Activated T-cell treated with anti-CD3 and anti-CD28 coated beads, Interleukin-2, amount 50 U/mL, for 4 hours (primary cell): ENCODE data around the gene ANKRD61. TPM values are rescaled to one million over a fixed set of nuclear protein-coding genes. Genes with fewer than 3 reads are reported as not detected.
A peak's percentile ranks its signal among the peaks of the same experiment; 100 is the strongest.
"Not testable (repeated sequence)": the region's sequence is repeated elsewhere in the genome, so short reads cannot be mapped to it uniquely, and the experiment has no call there.

ENCODE experiments used
- ATAC-seq, 2 donors: fragments of 200-7000 bp; cut with Tn5 transposase; one replicate each; pipeline ENCODE4 v1.10.0; 2021
- DNase-seq: peaks from one replicate; pipeline ENCODE4 v3.0.0-alpha.2; 2020
- H3K27me3 Mint-ChIP-seq: one replicate; pipeline ENCODE4 v1.8.0; 2021; ENCODE audit warnings: low read depth, mixed read lengths
- H3K36me3 Mint-ChIP-seq: one replicate; pipeline ENCODE4 v1.8.0; 2022; ENCODE audit warnings: mixed read lengths; ENCODE audit not compliant: insufficient read depth
- H3K4me1 Mint-ChIP-seq: one replicate; pipeline ENCODE4 v1.8.0; 2021; ENCODE audit warnings: low read depth, mixed read lengths
- H3K4me3 Mint-ChIP-seq: one replicate; pipeline ENCODE4 v1.8.0; 2021; ENCODE audit warnings: mild to moderate bottlenecking, moderate library complexity, mixed read lengths
- H3K9me3 Mint-ChIP-seq: one replicate; pipeline ENCODE4 v1.8.0; 2021; ENCODE audit warnings: mixed read lengths
- total RNA-seq, 3 donors: library from RNA; stranded (reverse); gene quantifications; one replicate each; pipeline ENCODE4 v1.2.1, GENCODE V29; 2021

Gene ANKRD61
- total RNA-seq, 3 donors from 2014 or later, result 0.16 to 0.35 (median 0.32) TPM

DNA sequence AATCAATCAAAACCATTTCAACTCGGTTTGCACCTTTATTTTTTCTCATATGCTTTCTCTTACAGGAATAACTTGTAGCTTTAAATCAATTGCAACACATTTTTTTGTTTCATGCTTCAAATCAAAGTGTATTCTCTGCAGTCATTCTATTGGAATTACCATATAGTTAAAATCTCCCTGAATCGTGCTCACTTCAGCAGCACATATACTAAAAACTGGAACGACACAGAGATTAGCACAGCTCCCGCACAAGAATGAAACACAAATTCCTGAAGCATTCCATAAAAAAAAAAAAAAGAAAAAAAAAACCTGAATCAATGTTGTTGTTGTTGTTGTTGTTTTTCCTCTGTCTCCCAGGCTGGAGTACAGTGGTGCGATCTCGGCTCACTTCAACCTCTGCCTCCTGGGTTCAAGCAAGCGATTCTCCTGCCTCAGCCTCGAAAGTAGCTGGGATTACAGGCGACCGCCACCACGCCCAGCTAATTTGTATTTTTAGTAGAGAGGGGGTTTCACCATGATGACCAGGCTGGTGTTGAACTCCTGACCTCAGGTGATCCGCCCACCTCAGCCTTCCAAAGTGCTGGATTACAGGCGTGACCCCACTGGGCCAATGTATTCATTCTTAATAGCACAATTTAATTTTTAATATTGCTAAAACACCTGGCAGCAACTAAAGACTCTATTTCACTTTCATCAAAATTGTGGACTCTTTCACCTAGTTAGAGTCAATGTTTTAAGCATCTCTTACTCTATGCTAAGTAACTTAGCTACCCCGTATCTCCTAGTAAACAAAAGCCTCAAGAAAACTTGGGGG lies 26.3 kb downstream of the ANKRD61 start:
- H3K4me3 Mint-ChIP-seq, result peak overlapping the region; percentile 98
- H3K27me3 Mint-ChIP-seq, result no peaks in the 10 kb centered on the region
- peaks cover 25% of the 10 kb centered on the region for H3K4me1 Mint-ChIP-seq
- no peak for ATAC-seq
- no peak for DNase-seq
- H3K36me3 Mint-ChIP-seq, result peaks cover 4% of the 10 kb centered on the region
- H3K9me3 Mint-ChIP-seq, result no peaks in the 10 kb centered on the region

DNA sequence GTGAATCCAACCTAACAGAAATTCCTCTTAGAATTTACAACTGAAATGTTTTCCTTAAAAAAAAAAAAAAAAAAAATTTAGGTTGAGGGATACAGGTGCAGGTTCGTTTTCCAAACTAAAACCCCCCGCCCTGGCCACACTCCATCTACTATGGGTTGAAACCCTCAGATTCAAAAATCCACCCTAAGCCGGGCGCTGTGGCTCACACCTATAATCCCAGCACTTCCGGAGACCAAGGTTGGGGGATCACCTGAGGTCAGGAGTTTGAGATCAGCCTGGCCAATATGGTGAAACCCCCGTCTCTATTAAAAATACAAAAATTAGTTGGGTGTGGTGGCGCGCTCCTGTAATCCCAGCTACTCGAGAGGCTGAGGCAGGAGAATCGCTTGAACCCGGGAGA lies 28.8 kb downstream of the ANKRD61 start:
- Mint-ChIP-seq H3K4me1 (peaks cover 22% of the 10 kb centered on the region), H3K4me3 (peak overlapping the region; percentile 98)
- H3K9me3 Mint-ChIP-seq, H3K36me3 Mint-ChIP-seq, DNase-seq, H3K27me3 Mint-ChIP-seq, ATAC-seq: not testable (repeated sequence)

DNA sequence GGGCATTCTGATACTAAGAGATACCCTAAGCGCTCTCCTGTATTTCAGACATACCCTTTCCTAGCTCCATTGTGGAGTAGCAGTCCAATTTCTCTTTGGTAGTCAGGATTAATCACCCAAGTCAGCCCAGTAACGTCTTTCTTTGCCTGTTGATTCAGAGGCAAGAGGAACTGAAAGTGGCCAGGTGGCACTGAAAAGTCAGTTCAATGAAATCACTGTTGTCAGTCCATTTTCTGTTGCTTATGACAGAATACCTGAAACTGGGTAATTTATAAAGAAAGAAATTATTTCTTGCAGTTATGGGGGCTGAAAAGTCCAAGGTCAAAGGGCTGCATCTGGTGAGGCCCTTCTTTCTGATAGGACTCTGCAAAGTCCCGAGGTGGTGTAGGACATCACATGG lies 40.2 kb downstream of the ANKRD61 start:
- H3K4me3 Mint-ChIP-seq, result no peak overlapping the region

DNA sequence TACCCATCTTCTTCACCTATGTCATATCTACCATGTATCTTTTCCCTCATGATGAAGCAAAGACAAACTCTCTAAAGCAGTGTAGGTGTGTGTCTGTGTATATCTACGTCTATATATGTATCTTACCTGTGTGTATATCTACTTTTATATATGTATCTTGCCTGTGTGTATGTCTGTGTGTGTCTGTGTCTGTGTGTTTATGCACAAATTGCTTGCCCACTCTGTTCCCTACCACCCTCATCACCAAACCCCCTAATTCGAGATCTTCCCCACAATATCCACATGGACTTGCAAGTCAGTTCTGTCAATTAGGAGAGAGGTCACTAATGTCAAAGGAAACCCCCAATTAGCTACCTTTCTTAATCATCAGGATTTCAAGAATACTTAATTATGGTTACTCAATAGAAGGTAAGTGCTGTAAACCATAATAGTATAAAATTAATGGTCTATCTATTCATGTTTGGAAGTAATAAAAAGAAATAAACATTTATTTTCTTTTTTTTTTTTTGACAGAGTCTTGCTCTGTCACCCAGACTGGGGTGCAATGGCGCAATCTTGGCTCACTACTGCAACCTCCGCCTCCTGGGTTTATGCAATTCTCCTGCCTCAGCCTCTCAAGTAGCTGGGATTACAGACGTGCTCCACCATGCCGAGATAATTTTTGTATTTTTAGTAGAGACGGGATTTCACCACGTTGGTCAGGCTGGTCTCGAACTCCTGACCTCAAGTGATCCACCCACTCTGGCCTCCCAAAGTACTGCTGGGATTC lies 43.6 kb downstream of the ANKRD61 start:
- no peak for ATAC-seq
- DNase-seq, result no peak

More for the DNA sequence above, 40.2 kb downstream of the ANKRD61 start:
- H3K4me1 Mint-ChIP-seq, result no peaks in the 10 kb centered on the region
- H3K27me3 Mint-ChIP-seq, result no peaks in the 10 kb centered on the region
- ATAC-seq (no peak), DNase-seq (no peak)
- no peaks in the 10 kb centered on the region for H3K36me3 Mint-ChIP-seq
- H3K9me3 Mint-ChIP-seq, result no peaks in the 10 kb centered on the region

DNA sequence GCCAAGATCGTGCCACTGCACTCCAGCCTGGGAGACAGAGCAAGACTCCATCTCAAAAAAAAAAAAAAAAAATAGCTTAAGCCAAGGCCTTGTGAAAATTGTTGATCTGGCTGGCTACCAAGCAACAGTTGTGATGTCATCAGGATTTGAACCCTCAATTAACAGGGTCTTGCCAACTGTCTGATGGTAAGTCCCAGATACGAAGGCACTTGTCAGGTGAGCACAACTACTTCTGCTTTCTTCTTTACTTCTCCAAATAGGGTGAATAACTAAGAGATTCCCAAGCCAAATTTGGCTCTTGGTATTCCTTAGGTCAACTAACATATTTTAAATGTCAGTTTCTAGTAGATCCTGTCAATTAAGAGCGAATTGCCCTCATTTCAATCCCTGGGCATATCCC lies 47.4 kb downstream of the ANKRD61 start:
- Mint-ChIP-seq H3K4me1 (peaks cover 4% of the 10 kb centered on the region), H3K36me3 (no peaks in the 10 kb centered on the region), H3K27me3 (no peaks in the 10 kb centered on the region), H3K4me3 (no peak overlapping the region), H3K9me3 (no peaks in the 10 kb centered on the region)
- DNase-seq (no peak), ATAC-seq (no peak)

More for the DNA sequence above, 43.6 kb downstream of the ANKRD61 start:
- Mint-ChIP-seq H3K4me1 (no peaks in the 10 kb centered on the region), H3K36me3 (no peaks in the 10 kb centered on the region), H3K4me3 (no peak overlapping the region), H3K9me3 (no peaks in the 10 kb centered on the region), H3K27me3 (no peaks in the 10 kb centered on the region)

DNA sequence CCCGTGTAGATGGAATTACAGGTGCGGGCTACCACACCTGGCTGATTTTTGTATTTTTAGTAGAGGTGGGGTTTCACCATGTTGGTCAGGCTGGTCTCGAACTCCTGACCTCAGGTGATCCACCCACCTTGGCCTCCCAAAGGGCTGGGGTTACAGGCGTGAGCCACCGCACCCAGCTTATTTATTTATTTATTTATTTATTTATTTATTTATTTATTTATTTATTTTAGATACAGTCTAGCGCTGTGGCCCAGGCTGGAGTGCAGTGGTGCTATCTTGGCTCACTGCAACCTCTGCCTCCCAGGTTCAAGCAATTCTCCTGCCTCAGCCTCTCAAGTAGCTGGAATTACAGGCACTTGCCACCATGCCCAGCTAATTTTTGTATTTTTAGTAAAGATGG lies 51.9 kb downstream of the ANKRD61 start:
- not testable (repeated sequence) for H3K9me3 Mint-ChIP-seq, ATAC-seq

More for the DNA sequence above, 51.9 kb downstream of the ANKRD61 start:
- not testable (repeated sequence) for DNase-seq, H3K27me3 Mint-ChIP-seq, H3K4me3 Mint-ChIP-seq, H3K36me3 Mint-ChIP-seq, H3K4me1 Mint-ChIP-seq

Other genes with a start within 250 kb of the ANKRD61 start
- gene RNF216, start 249.7 kb upstream of the ANKRD61 start, total RNA-seq, result 10 to 100 TPM; 41.4 to 44.2 (median 43.7) TPM
- gene OCM, start 150.6 kb upstream of the ANKRD61 start, total RNA-seq, result under 1 TPM in 1 of 3 donors, not detected in 2; 0.34 TPM
- 100 to 1,000 TPM in 2 of 3 donors, 10 to 100 TPM in 1; 76.3 to 111 (median 109) TPM for gene CCZ1, start 132.6 kb upstream of the ANKRD61 start, total RNA-seq
- under 1 TPM; 0.13 to 0.68 (median 0.18) TPM for gene RSPH10B, start 60.7 kb upstream of the ANKRD61 start, total RNA-seq
- 10 to 100 TPM; 21.3 to 22.9 (median 22.5) TPM for gene PMS2, start 22.3 kb upstream of the ANKRD61 start, total RNA-seq
- gene AIMP2, start 22.1 kb upstream of the ANKRD61 start, total RNA-seq, result 100 to 1,000 TPM in 1 of 3 donors, 10 to 100 TPM in 2; 94.7 to 116 (median 99.7) TPM
- gene EIF2AK1, start 27.8 kb downstream of the ANKRD61 start, total RNA-seq, result 10 to 100 TPM; 77.9 to 86.7 (median 81.1) TPM
- 10 to 100 TPM; 15.1 to 16.6 (median 15.5) TPM for gene USP42, start 73.6 kb downstream of the ANKRD61 start, total RNA-seq
- 1 to 10 TPM; 3.6 to 9.9 (median 4.6) TPM for gene CYTH3, start 241.2 kb downstream of the ANKRD61 start, total RNA-seq